ENCODE measurements around the gene TIE1.

The TIE1 gene

GRCh38 chr1:43273708-43274107 is 27.1 kb upstream of the TIE1 start:
- in situ Hi-C loops (cut with MboI; ENCODE audit: low sequenced_read_pairs) = no loop called here

DNA sequence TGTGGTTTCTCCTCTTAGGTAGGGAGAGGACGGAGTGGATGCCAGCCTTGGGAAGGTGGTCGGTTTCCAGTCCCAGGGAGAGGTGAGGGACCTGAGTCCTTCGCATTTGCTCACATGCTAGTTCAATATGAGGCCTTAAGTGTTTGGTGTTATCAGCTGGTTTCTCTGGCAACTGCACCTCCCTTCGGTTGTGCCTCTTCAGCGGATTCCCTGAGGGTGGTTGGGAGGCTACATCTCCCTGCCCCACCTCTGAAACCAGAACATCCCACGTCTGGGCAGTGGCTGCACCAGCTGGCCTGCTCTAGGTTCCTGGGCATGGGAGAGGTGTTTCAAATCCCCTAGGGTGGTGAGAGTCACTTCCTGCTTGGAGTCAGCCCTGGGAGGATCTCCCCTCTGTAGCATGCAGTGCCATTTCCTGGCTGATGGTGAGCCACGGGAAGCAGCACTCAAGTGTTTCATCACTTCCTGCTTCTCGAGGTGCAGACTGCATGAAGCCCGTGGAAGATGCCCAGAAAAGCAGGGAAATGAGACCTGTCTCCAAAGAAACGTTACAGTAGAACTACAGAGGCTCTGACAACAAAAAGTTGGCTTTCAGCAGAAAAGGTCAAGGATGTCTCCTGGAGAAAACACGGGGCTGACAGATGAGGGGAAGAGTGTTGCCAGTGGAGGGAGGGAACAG is 26.5 kb upstream of the TIE1 start:
- in situ Hi-C loops (cut with MboI; ENCODE audit: low sequenced_read_pairs) = no loop called here

DNA sequence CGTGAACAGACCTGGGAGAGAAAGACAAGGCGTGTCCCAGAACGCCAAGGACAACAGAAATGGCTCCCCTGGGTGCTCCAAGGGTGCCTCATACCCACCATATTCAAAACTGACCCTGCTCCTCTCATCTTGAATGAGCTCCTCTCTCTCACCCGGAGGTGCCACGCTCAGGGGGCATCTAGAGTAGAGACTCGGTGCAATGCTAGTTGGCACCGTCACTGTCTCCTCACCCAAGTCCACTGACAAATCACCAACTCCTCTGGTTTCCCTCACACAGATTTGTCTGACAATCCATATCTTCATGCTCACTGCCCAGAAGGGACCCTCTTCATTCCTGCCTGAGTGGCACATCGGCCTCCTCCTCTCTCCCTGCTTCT is 26.0 kb upstream of the TIE1 start:
- in situ Hi-C loops (cut with MboI; ENCODE audit: low sequenced_read_pairs) = no loop called here

GRCh38 chr1:43275826-43276620 is 24.8 kb upstream of the TIE1 start:
- in situ Hi-C loops (cut with MboI; ENCODE audit: low sequenced_read_pairs) = no loop called here

- in situ Hi-C loops (cut with MboI; ENCODE audit: low sequenced_read_pairs) = no loop called here
Observed at GRCh38 chr1:43276673-43277072, 24.1 kb upstream of the TIE1 start.

DNA sequence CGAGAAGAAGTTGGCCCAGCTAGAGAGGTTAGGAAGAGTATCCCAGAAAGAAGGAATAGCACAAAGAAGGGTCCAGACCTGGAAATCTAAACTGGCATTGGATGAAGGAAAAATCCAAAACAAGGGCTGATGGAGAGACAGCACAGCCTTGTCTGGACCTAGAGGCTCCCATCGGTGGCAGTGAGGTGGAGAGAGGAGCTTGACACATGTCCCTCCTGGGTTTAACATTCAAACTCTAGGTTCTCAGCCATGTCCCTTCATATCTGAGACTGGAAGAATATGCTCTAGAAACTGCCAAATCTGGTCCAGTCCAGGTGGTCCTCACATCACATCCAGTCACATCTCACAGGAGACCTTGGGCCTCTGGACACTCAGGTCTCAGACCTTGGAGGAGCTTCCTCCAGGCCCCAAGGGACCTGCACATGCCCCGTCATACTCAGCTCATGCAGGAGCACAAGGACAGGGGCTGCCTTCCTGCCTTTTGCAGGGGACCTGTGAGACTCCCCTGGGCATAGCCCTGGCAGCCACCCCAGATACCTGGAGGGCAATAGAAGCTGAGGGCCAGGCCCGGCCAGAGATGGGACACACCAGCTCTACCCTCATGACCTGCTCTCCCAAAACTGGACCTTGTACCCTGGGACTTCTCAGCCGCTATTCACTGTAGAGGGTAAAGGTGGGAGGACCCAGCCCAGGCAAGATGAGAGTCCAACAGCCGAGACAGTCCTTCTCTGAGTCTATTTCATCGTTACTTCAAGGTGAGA is 23.5 kb upstream of the TIE1 start:
- in situ Hi-C loops (cut with MboI; ENCODE audit: low sequenced_read_pairs) = no loop called here

DNA sequence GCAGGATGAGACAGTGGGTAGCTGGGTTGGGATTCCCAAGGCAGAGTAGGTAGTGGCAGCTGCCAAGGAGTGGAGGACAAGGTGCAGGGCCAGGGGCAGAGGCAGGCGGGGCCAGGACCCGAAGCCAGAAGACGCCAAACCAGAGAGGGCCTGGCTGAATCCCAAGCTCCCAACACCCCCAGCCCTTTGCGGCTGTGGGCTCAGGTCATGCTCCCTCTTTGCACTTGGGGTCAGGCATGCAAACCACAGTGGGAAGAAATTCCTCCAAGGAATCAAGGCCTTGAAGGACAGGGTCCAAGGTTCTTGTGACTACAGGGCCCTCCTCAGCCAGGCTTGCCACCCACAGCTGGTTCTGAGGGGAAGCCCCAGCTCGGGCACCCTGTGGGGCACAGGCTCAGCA is 21.6 kb upstream of the TIE1 start:
- in situ Hi-C loops (cut with MboI; ENCODE audit: low sequenced_read_pairs) = no loop called here

GRCh38 chr1:43279666-43280065 is 21.1 kb upstream of the TIE1 start:
- in situ Hi-C loops (cut with MboI; ENCODE audit: low sequenced_read_pairs) = no loop called here

- in situ Hi-C loops (cut with MboI; ENCODE audit: low sequenced_read_pairs) = no loop called here
Observed at GRCh38 chr1:43280692-43281091, 20.1 kb upstream of the TIE1 start.

DNA sequence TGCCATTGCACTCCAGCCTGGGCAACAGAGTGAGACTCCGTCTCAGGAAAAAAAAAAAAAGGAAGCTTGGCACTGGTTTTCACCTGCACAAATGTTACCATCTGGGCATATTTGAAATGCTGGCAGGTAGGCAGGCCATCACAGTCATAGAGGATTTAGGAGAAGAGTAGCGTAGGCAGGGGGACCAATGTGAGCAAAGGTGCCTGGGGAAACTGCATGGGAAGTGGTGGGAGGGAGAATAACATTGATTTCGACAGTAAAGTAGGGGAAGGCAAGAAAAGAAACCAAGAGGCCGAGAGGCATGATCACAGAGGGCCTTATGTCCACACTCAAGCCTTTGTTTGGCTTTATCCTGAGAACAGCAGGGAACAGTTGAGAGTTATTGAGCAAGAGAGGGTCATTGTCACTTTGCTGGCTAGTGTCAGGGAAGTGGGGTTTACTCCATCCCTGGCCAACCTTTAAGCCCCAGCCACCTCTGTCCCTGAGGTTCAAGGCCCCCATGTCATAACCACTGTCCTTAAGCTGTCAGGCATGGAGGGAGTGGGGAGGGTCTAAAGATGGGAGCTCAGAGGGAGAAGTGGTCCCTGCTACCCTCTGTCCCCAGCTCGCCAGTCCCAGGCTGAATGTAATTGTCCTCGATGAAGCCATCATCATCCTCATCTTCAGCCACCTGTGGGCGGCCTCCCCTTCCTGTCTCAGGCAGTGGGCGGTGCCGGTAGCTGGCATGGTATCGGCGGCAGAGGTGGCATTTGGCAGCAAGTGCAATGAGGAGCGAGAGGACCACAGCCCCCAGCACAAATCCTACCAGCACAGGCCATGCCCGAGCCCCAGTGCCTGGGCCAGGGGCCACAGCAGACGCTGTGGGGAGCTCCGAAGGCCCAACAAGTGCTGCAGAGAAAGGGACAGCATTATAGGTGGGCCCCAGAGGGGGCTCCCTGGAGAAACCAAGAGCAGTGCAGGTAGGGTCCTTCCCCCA is 18.3 kb upstream of the TIE1 start:
- in situ Hi-C loops (cut with MboI; ENCODE audit: low sequenced_read_pairs) = no loop called here

DNA sequence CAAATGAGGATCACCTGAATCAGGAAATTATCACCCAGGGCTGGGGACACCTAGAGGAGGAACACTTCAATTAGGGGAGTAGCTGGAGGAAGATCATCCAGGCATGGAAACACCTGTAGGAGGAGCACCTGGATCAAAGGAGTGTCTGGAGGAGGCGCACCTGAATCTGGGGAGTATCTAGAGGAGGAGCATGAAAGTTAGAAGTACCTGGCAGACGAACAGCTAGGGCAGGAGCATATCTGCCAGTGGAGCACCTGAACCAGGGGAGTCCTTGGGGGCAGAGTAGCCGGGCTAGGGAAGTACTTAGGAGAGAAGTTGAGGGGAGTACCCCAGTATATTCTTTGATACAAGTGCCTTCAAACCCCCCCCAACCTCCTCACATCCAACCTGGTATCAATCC is 16.7 kb upstream of the TIE1 start:
- in situ Hi-C loops (cut with MboI; ENCODE audit: low sequenced_read_pairs) = no loop called here

GRCh38 chr1:43284546-43285110 is 16.2 kb upstream of the TIE1 start:
- in situ Hi-C loops (cut with MboI; ENCODE audit: low sequenced_read_pairs) = no loop called here

DNA sequence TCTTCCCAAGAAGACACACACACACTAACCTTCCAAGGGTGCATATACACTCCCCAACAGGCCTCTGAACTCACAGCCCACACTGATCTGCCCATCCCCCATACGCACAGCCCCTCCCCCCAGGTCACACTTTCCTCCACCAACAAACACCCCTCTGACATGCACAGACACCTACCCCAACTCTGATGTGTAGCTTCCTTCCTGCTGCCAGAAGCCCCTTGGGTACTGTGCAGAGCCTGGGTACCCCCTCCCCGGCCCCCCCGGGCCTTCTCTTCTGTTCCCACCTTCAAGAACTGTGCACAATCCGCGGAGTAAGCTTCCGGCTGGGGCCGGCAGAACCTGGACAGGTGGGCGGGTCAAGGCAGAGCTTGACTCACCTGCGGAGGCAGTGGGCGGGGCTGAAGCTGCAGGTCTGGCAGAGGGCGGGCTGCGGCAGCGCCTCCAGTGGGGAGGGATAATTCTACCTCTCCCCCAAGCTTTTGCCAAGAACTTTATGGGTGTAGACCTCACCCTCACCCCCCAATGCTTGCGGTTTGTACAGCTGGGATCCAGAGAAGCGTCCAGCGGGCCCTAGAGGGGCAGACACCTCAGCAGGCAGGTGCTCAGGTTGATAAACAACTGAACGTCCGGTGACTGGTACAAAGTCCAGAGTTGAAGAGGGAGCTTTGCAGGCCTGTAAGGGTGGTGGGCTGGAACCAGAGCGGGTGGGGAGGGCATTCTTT is 15.4 kb upstream of the TIE1 start, which contains the start of gene C1orf210:
Gene C1orf210, minus strand, starts transcription at position 313 of the 722 bp plus-strand sequence. CDS start 2,311 bp downstream, outside the sequence.
- in situ Hi-C loops (cut with MboI; ENCODE audit: low sequenced_read_pairs) = no loop called here

DNA sequence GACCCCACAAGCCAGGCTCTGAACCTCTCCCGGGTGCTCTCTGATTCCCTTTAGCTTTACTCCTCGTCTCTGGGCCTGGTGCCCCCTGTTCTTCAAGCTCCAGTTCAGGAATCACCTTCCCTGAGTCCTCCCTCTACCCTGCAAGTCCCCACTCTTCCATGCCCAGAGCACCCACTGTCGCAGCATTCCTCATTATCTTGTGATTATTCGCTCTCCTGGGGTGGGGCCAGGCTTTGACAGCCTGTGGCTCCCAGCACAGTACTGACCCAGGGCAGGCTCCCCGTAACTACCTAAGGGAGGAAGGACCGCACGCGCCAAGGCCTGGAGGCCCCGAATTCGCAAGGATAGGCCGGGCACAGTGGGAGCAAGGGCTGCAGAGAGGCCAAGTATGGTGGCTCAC is 14.7 kb upstream of the TIE1 start:
- in situ Hi-C loops (cut with MboI; ENCODE audit: low sequenced_read_pairs) = no loop called here

DNA sequence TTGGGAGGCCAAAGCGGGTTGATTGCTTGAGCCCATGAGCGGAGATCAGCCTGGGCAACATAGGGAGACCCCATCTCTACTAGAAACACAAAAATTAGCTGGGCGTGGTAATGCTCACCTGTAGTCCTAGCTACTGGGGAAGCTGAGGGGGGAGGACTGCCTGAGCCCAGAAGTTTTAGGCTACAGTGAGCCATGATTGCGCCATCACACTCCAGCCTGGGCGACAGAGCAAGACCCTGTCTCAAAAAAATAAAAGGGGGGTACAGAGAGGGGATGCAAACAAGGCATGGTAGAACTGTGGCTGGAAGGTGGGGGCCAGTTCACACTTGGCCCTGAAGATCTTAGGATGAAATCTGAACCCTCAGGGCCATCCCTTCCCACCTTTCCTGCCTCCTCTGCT is 14.2 kb upstream of the TIE1 start:
- in situ Hi-C loops (cut with MboI; ENCODE audit: low sequenced_read_pairs) = no loop called here

- in situ Hi-C loops (cut with MboI; ENCODE audit: low sequenced_read_pairs) = no loop called here
Observed at GRCh38 chr1:43288058-43288784, 12.6 kb upstream of the TIE1 start.

DNA sequence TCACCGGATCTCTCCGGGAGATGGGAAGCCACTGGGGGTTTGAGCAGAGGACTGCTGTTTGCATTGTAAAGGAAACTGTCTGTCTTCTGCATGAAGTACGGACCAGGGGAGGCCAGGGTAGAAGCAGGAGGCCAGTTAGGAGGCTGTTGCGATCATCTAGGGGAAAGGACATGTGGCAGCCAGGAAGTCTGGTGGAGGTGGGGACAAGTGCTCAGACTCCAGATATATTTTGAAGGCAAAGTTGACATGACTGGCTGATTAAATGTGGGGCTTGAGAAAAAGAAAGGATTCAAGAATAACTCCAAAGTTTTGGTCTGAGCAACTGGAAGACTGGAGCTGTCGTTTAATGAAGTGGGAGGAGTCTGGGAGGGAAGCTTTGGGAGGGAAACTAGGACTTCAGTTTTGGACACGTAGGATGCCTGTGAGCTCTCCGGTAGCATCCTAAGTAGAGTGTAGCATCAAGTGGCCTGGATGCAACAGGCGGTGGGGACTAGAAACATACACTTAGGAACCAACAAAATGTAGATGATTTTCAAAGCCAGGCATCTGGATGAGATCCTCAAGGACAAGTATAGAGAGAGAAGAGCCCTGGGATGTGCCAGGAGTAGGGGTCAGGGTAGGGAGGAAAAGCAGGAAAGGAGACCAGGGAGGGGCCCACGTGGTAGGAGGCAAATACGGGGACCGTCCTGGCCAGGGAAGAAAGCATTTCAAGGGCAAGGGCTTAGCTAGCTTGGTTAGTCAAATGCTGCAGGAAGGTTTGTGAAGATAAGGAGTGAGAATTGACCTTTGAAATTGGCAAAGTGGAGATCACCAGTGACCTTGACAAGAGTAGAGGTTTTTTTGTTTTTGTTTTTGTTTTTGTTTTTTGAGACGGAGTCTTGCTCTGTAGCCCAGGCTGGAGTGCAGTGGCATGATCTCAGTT is 11.7 kb upstream of the TIE1 start:
- in situ Hi-C loops (cut with MboI; ENCODE audit: low sequenced_read_pairs) = no loop called here

DNA sequence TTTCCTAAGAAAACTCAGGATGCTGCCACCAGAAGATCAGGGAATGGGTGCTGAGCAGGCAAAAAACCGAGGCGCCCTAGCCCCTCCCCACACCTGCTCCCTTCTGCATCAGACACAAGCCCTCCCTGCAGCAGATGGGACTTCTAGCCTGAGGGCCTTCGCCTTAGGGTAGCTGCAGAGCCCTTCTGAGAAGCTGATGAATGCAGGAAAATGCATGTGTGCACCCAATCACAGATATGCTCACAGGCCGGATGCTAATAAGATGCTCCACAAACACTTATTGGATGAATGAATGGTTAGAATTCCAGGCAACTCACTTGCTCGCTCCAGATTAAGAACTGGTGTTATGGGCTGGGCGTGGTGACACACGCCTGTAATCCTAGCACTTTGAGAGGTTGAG is 8.6 kb upstream of the TIE1 start:
- in situ Hi-C loops (cut with MboI; ENCODE audit: low sequenced_read_pairs) = no loop called here

All from HL-60/S4 treated with phorbol 12-myristate 13-acetate at 8.2 ng/mL for 4 days and 3 days (cell line).